Heart left ventricle (tissue), 16 donors: Measurements from ENCODE around the gene WFS1. TPM values are rescaled to one million over a fixed set of nuclear protein-coding genes. Genes with fewer than 3 reads are reported as not detected.

Source experiments
- ATAC-seq, 4 donors: fragments of 200-7000 bp; cut with Tn5 transposase; one replicate each; pipeline ENCODE4 v1.9.1; 2020 to 2022; ENCODE audit warnings: moderate library complexity in 4 of 4, mild to moderate bottlenecking in 3 of 4, moderate number of reproducible peaks in 1 of 4
- DNase-seq, 5 donors: peaks; one replicate each; pipeline ENCODE4 v3.0.0-alpha.2; 2020
- H3K27ac ChIP-seq, 12 donors: fragments of 200-600 bp; sonication (generic) in 4 of 12; one replicate each; pipeline versions ENCODE4 v1.5.0 to v1.8.0; 2016 to 2022; ENCODE audit warnings: mild to moderate bottlenecking in 2 of 12
- H3K27me3 ChIP-seq, 9 donors: fragments of 200-600 bp; sonication (generic) in 2 of 9; one replicate each; pipeline versions ENCODE4 v1.5.1 to v1.8.0; 2016 to 2022; ENCODE audit warnings: mild to moderate bottlenecking in 3 of 9
- H3K36me3 ChIP-seq, 9 donors: fragments of 200-600 bp; sonication (generic) in 2 of 9; one replicate each; pipeline versions ENCODE4 v1.5.0 to v1.8.0; 2018 to 2022; ENCODE audit warnings: mild to moderate bottlenecking in 2 of 9
- H3K4me1 ChIP-seq, 12 donors: fragments of 200-600 bp; sonication (generic) in 4 of 12; one replicate each; pipeline versions ENCODE4 v1.5.0 to v1.8.0; 2016 to 2022; ENCODE audit warnings: mild to moderate bottlenecking in 3 of 12
- H3K4me3 ChIP-seq, 12 donors: fragments of 200-600 bp; sonication (generic) in 4 of 12; one replicate each; pipeline versions ENCODE4 v1.5.0 to v1.8.0; 2017 to 2022; ENCODE audit warnings: mild to moderate bottlenecking in 9 of 12, moderate library complexity in 4 of 12
- H3K9me3 ChIP-seq, 12 donors: fragments of 200-600 bp; sonication (generic) in 4 of 12; one replicate each; pipeline versions ENCODE4 v1.5.0 to v1.8.0; 2016 to 2022; ENCODE audit warnings: mild to moderate bottlenecking in 1 of 12
- CTCF ChIP-seq, 12 donors: fragments of 200-600 bp; sonication (generic) in 4 of 12; IDR thresholded peaks; one replicate each; pipeline versions ENCODE4 v1.5.0 to v1.8.0; 2018 to 2022; ENCODE audit warnings: antibody characterized with exemption in 12 of 12, mild to moderate bottlenecking in 5 of 12
- POLR2A ChIP-seq, 2 donors: fragments of 450-650 bp; IDR thresholded peaks; one replicate each; pipeline ENCODE4 v1.6.1; 2017; ENCODE audit warnings: antibody characterized with exemption in 2 of 2, mild to moderate bottlenecking in 2 of 2, moderate library complexity in 2 of 2
- WGBS, 4 donors: extraction: QIAGEN DNeasy Blood & Tissue Kit in 2 of 4; methylation state at CpG; one replicate each; pipeline versions ENCODE4 v1.1.5 to v1.1.7; 2013 to 2018; 5-methylcytosine and 5-hydroxymethylcytosine counted together
- intact Hi-C, 10 donors: fragments of 100-400 bp; cut with DNase I; formaldehyde crosslinking; loops; one replicate each; pipeline versions ENCODE4 v1.11.1 to v1.14.2; 2022
- polyA plus RNA-seq, 2 donors: library from polyadenylated mRNA; stranded (reverse); fragments of 200-250 nt; gene quantifications; one replicate each; pipeline ENCODE4 v1.2.3, GENCODE V29; 2013
- total RNA-seq, 9 donors: library from RNA; depleted of rRNA in 2 of 9; stranded (reverse); fragments of >200 nt in 2 of 9; fragmentation: NEBNext Ultra II Directional in 3 of 9; extraction: Animal tissue kit (Norgen Biotek cat#: 25700) in 3 of 9; gene quantifications; one replicate each; pipeline versions ENCODE4 v1.1.0 to v1.2.4, GENCODE V29; 2016 to 2023
- donor health status: ischemic (EF 13 %, LVEDD 7.1; RV severe dilation, severe dysfunction).
- donor health status: healthy with polysubstance abuse.
- donor health status: DM: no; HTN: yes; CAD: no.
- donor health status: DM: no; HTN: no; CAD: no.
- donor health status: ischemic (EF 25% LVEDD 6.9; RV normal size, moderate dysfunction).
- donor health status: ischemic (EF 25% LVEDD 5.7; RV mildly dilated, moderate dysfunction).
- donor health status: healthy.
- donor health status: DM: yes; HTN: yes; CAD: no.
- donor health status: ischemic (EF 35%, LVEDD 5.7; RV mildly dilated, moderate dysfunction).
- donor health status: nonischemic (EF 11% LVEDD 7.7; RV severe dilation, severe dysfunction).
- donor health status: DM: yes; HTN: yes; CAD: no.
- donor health status: PGD.
- donor health status: ischemic (EF 29% LVEDD 5.4; RV normal size, mild dysfunction).
- donor health status: nonischemic (EF 23%, LVEDD 6.1; RV moderate dilation, normal function).

The WFS1 gene
- total and polyA plus RNA-seq, 11 donors: 44.8 to 202 (median 73.2) TPM

- H3K4me3 ChIP-seq: no peak overlapping the region
- ATAC-seq: no peak
- no peaks in the 10 kb centered on the region for H3K36me3 ChIP-seq
- peak in 1 of 5 donors; percentile 51 for DNase-seq
- H3K9me3 ChIP-seq: no peaks in the 10 kb centered on the region
- H3K27ac ChIP-seq: no peak overlapping the region
- peaks cover 0 to 32% (median 8%) of the 10 kb centered on the region in 9 donors for H3K27me3 ChIP-seq
- H3K4me1 ChIP-seq: peaks cover 0 to 7% (median 0%) of the 10 kb centered on the region in 12 donors
- intact Hi-C loops: no loop called here
- WGBS, 4 donors: 70 to 73% (median 72%) methylated on average over 9 of the region's 9 CpGs
- TF ChIP-seq POLR2A (IDR thresholded peaks at IDR 0.05) (no peak), CTCF (IDR thresholded peaks at IDR 0.05) (no peak)
Observed at GRCh38 chr4:6340446-6341015, 70.9 kb downstream of the WFS1 start.

GRCh38 chr4:6341696-6342095, 72.0 kb downstream of the WFS1 start:
- peak in 1 of 5 donors; percentile 18 for DNase-seq
- H3K27me3 ChIP-seq: peaks cover 0 to 32% (median 8%) of the 10 kb centered on the region in 9 donors

GRCh38 chr4:6342530-6343293, 73.1 kb downstream of the WFS1 start:
- H3K9me3 ChIP-seq: no peaks in the 10 kb centered on the region
- peak; percentile 59 to 85 (median 66) for DNase-seq
- peak; percentile 65 to 87 (median 76) for ATAC-seq
- intact Hi-C loops: no loop called here
- H3K36me3 ChIP-seq: no peaks in the 10 kb centered on the region
- peaks cover 0 to 7% (median 0%) of the 10 kb centered on the region in 12 donors for H3K4me1 ChIP-seq
- no peak overlapping the region for H3K27ac ChIP-seq
- peaks cover 0 to 34% (median 8%) of the 10 kb centered on the region in 9 donors for H3K27me3 ChIP-seq
- TF ChIP-seq POLR2A (IDR thresholded peaks at IDR 0.05) (no peak), CTCF (IDR thresholded peaks at IDR 0.05) (no peak)
- WGBS, 4 donors: 47 to 51% (median 49%) methylated on average over 17 to 23 of the region's 23 CpGs
- no peak overlapping the region for H3K4me3 ChIP-seq

More at GRCh38 chr4:6341696-6342095, 72.0 kb downstream of the WFS1 start:
- intact Hi-C loops: no loop called here
- WGBS, 4 donors: 48 to 65% (median 55%) methylated on average over 6 of the region's 6 CpGs
- H3K9me3 ChIP-seq: no peaks in the 10 kb centered on the region
- TF ChIP-seq CTCF (IDR thresholded peaks at IDR 0.05): no peak
- TF ChIP-seq POLR2A (IDR thresholded peaks at IDR 0.05): no peak
- H3K4me1 ChIP-seq: peaks cover 0 to 7% (median 0%) of the 10 kb centered on the region in 12 donors
- no peaks in the 10 kb centered on the region for H3K36me3 ChIP-seq
- H3K4me3 ChIP-seq: no peak overlapping the region
- H3K27ac ChIP-seq: no peak overlapping the region
- ATAC-seq: no peak

GRCh38 chr4:6343939-6344408, 74.3 kb downstream of the WFS1 start:
- TF ChIP-seq CTCF (IDR thresholded peaks at IDR 0.05) (no peak), POLR2A (IDR thresholded peaks at IDR 0.05) (no peak)
- no peaks in the 10 kb centered on the region for H3K36me3 ChIP-seq
- peaks cover 0 to 35% (median 8%) of the 10 kb centered on the region in 9 donors for H3K27me3 ChIP-seq
- intact Hi-C loops: no loop called here
- no peaks in the 10 kb centered on the region for H3K9me3 ChIP-seq
- 77 to 87% (median 82%) methylated on average over 11 of the region's 11 CpGs for WGBS, 4 donors
- no peak overlapping the region for H3K27ac ChIP-seq
- DNase-seq: peak in 1 of 5 donors; percentile 54
- H3K4me3 ChIP-seq: no peak overlapping the region
- ATAC-seq: no peak
- peaks cover 0 to 7% (median 0%) of the 10 kb centered on the region in 12 donors for H3K4me1 ChIP-seq
